NCI-H2196 treated with DMSO at 0.1 percent for 48 hours (cell line): Measurements from ENCODE around the gene ARMH3.

Experiments
- DNase-seq: peaks from one replicate; lab custom pipeline; 2025; ENCODE audit not compliant: unreplicated experiment; lab: John Stamatoyannopoulos, UW

Gene ARMH3

GRCh38 chr10:101941871-101942270, 114.1 kb downstream of the ARMH3 start:
- no peak for DNase-seq

- no peak for DNase-seq
Measured at GRCh38 chr10:101940916-101941315, 115.1 kb downstream of the ARMH3 start.

DNA sequence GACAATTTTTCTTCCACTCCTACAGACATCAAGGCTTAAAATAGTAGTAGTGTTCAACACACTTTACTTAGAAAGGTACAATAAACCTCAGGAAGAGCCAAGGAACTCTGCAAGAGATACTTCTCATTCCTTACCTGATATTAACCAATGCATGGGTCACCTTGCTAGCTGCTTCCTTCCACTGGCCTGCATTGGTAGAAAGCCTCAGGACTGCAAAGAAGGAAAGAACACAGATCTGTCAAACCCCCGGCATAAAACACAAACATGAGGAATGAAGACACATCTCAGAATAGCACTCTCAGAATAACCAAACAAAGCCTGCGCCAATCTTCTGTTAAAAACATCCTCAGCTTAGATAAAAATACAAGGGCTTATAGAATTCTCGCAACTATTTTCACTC, 116.2 kb downstream of the ARMH3 start:
- DNase-seq = no peak

DNA sequence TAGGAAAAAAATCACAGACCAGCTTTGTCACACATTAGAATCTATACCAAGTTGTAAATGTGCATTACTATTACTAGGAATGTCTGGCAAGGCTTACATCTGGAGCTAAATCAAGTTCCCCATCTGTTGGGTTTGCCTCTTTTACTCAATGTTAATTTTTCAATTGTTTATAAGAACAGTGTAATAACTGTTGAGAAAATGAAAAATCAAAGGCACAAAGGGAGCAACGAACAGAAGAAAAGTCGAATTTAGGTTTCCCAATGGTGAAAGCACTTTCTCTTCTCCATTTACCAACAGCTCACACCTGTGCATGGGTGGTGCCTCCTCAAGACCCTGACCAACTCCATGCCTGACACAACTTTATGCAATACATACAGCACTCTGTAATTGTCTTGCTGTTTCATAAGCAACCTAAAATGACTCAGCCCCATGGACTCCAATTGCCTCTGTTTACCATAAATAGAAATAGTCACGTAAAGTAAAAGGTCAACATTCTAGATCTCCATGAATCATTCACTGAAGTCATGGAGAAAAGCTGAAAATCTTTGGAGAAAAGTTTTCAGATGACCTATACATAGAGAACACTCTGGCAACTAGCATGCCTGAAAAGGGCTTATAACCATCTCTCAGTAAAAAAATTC, 116.8 kb downstream of the ARMH3 start:
- DNase-seq = no peak

- DNase-seq = no peak
Measured at GRCh38 chr10:101938305-101939007, 117.5 kb downstream of the ARMH3 start.

DNA sequence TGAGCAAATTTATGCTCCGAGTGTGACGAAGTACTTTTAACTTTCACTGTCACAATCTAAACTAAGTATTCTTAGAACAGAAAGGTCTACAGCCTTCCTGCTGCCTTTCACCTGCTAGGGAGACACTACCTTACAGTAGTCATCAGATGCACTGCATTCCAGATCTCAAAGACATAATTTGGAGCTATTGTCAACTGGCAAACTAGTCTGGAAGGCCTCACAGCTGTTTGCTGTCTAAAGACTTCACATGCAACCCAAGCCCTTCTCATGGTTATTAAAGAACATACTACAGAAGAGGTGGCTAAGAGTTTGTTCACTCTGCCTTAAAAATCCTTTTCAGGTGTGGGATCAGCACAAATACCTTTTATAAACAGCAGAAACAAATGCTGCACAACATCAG, 120.5 kb downstream of the ARMH3 start:
- no peak for DNase-seq

DNA sequence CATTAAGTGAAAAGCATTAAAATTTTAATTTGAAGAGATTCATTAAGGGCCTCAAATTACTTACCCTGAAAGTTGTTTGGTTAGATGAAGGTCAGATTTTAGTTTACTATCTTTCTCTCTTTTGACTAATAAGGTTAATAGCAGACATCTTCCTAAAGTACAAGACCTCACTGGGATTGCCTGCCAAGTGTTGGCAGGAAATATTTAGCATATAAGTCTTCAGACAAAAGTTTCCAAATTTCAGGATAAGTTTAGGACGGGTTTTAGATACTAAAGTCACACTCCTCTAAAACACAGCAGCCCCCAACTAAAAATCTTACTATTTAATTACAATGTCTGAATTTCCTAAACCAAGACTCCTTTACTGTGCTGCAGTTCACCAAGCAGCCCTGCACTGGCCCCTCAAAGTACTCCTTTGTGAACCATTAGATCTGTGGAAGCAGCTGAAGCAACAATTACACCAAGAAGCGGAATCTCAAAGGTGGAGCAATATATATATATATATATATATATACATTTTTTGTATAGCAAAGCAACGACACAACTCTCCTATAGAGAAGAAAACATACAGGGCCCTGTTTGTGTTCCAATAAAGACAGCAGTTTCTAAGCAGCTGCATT, 121.2 kb downstream of the ARMH3 start:
- DNase-seq = no peak

- no peak for DNase-seq
Measured at GRCh38 chr10:101933976-101934375, 122.0 kb downstream of the ARMH3 start.

DNA sequence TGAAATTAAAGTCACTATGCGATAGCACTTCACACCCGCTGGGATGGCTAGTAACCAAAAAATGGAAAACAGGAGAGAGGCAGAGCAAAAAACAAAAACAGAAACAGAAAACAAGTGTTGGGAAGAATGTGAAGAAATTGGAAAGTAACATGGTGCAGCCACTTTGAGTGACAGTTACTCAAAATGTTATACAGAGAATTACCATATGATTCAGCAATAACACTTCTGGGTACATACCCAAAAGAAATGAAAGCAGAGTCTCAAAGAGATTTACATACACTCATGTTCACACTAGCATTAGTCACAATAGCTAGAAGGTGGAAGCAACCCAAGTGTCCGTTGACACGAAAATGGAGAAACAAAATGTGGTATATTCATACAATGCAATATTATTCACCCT, 123.8 kb downstream of the ARMH3 start:
- no peak for DNase-seq

DNA sequence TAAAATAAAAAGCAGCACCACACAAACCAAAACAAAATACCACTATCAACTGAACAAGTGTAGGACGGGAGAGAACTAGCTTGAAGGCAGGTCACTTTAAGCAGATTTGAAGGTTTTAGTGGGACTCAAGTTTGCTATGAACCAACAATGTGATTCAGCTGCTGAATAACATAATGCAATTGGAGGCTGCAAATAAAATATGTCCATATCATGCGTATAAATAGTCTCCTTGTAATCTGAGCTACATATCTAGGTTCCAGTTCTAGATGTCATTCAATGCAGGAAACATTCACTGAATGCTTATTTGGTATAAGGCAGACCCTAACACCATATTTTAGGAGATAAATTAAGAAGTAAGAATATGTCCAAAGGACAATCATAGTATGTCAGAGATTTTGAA, 130.9 kb downstream of the ARMH3 start:
- no peak for DNase-seq

GRCh38 chr10:101923256-101923655, 132.7 kb downstream of the ARMH3 start:
- DNase-seq = no peak

DNA sequence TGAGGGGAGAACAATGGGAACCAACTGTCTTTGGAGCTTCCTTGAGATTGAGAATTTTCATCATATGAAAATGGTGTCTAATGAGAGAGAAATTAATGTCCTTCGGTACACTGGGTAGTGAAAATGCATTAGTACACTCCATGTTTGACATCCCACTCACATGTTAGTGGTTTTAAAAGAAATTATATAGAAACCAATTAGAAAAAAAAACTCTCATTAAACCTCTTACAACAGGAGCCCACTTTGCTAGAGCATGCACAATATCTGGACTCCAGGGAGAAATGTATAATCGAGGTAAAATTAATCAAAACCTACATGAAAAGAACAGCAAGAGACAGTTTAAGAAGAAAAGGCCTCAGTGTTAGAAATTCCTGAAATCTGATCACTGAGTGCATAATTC, 133.1 kb downstream of the ARMH3 start:
- DNase-seq = no peak

DNA sequence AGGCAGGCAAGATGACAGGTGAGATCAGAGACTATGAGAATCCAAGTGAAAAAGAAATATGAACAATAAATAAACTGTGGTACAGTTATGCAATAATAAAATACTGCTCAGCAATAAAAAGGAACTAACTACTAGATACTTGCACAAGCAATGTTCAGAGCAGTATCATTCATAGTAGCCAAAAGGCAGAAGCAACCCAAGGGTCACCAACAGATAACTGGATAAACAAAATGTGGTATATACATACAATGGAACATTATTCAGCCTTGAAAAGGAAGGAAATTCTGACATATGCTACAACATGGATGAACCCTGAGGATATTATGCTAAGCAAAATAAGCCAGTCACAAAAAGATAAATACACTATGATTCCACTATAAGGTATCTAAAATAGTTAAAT, 135.4 kb downstream of the ARMH3 start:
- no peak for DNase-seq

DNA sequence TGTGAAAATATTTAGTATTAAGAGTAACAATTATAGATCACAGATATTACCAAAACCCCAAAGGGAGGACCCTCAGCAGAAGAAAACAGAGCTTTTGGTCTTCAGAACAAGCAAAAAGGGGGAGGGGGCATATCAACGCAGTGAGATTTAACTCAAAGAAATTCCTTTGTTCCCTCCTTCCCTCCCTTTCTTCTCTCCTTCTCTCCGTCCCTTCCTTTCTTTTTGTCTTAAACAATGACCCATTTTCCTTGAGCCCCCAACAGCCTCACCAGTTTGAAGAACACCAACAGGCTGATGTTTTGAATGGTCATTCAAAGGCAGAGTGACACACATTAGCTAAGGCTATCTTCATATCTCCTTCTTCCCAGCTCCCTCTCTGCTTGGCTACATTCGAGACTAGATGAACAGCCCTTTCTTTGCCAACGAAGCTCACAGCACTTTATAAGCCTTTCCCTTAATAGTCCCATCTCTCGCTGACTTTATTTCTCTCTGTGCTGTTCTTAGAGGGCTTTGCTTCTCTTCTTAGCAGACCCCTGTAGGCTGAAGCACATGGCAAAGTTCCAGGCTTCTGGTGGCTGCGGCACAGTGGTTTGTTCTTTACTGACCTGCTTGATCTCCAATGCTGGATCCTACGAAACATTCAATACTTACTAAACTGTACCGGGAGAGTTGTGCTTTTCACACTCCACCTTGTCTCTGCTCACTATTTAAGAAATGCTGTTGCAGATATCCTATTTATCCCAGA, 136.8 kb downstream of the ARMH3 start:
- DNase-seq = no peak

DNA sequence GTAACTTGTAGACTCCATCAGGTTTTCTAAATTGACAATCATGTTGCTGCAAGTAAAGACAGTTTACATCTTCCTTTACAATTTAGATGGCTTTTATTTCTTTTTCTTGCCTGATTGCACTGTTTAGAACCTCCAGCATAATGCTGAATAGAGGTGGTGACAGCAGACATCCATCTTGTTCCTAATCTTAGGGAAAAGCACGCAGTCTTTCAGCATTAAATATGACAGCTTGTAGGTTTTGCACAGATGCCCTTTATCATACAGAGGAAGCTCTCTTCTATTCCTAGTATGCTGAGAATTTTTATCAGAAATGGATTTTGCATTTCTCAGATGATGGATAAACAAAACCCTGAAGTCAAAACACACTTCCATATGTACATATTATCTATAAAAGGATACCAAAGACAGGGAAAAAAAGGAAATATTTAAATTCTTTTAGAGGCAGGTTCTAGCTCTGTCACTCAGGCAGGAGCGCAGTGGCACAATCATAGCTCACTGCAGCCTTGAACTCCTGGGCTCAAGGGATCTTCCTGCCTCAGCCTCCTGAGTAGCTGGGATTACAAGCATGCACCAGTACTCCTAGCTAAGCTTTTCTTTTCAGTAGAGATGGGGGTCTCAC, 143.3 kb downstream of the ARMH3 start:
- DNase-seq = no peak

- DNase-seq = no peak
Measured at GRCh38 chr10:101906586-101907183, 149.3 kb downstream of the ARMH3 start.

DNA sequence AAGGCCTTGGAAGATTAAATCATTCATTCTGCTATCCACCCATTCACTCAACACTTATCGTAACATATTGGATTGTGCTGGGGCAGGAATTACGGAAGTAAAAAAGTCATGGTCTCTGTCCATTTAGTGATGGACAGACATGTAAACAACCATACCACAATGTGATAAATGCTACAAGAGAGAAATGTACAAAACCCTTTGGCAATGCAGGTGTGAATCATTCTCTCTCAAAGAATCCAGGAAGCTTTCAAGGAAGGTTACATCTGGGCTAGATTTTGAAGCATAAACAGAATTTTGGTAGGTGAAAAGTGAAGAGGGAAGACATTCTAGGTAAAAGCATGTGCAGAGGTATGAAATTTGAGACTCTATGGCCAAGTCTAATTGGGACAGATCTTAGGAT, 150.7 kb downstream of the ARMH3 start:
- no peak for DNase-seq

DNA sequence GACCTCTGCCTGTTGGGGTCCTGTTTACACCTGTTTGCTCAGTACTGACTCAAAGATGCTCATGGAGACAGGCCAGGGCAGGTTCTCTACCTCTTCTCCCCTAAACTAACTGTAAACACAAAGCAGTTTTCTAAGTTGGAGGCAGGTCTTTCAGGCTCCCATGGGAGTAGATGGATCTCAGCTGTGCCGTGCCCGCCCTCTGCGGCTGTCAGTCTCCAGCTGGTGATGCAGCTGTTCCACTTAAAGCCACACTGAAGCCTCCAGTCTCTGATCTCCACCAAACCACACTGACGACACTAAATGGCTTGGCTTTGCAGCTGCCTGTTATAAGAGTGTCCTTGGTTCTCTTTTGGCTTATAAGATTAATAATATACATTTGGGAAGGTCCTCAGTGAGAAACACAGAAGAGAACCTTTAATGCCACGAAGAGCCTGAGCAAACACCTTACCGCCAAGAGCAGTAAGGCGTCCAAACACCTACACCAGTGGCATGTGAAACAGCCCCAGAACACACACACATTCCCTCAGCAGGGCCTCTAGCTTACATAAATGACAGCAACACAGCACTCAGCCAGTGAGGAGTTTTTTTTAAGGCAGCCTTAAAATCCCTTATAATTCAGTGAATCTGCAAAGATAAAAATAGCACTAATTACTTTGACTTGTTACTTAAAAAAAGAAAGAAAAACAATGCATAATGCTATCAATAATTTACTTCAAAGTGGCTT, 152.0 kb downstream of the ARMH3 start:
- no peak for DNase-seq

- DNase-seq = no peak
Measured at GRCh38 chr10:101902820-101903145, 153.2 kb downstream of the ARMH3 start.

GRCh38 chr10:101902032-101902819, 153.7 kb downstream of the ARMH3 start:
- no peak for DNase-seq
